Heart right ventricle (tissue), 16 donors: Measurements from ENCODE around the gene CMBL. TPM values are rescaled to one million over a fixed set of nuclear protein-coding genes. Genes with fewer than 3 reads are reported as not detected.

Experiments
- ATAC-seq, 8 donors: fragments of 200-7000 bp; cut with Tn5 transposase; one replicate each; pipeline ENCODE4 v1.9.1; 2020; ENCODE audit warnings: mild to moderate bottlenecking in 8 of 8, moderate library complexity in 8 of 8, moderate number of reproducible peaks in 1 of 8
- DNase-seq, 2 donors: peaks; one replicate each; pipeline ENCODE4 v3.0.0-alpha.2; 2020
- H3K27ac ChIP-seq, 10 donors: fragments of 200-600 bp; sonication (generic) in 2 of 10; one replicate each; pipeline versions ENCODE4 v1.5.0 to v1.8.0; 2020 to 2022; ENCODE audit warnings: mild to moderate bottlenecking in 3 of 10
- H3K27me3 ChIP-seq, 7 donors: fragments of 200-600 bp; one replicate each; pipeline ENCODE4 v1.8.0; 2021 to 2022; ENCODE audit warnings: mild to moderate bottlenecking in 2 of 7
- H3K36me3 ChIP-seq, 9 donors: fragments of 200-600 bp; sonication (generic) in 1 of 9; one replicate each; pipeline versions ENCODE4 v1.5.0 to v1.8.0; 2020 to 2022; ENCODE audit warnings: mild to moderate bottlenecking in 2 of 9
- H3K4me1 ChIP-seq, 9 donors: fragments of 200-600 bp; sonication (generic) in 1 of 9; one replicate each; pipeline versions ENCODE4 v1.5.0 to v1.8.0; 2020 to 2022; ENCODE audit warnings: mild to moderate bottlenecking in 4 of 9
- H3K4me3 ChIP-seq, 10 donors: fragments of 200-600 bp; sonication (generic) in 2 of 10; one replicate each; pipeline versions ENCODE4 v1.5.0 to v1.8.0; 2020 to 2022; ENCODE audit warnings: mild to moderate bottlenecking in 7 of 10, moderate library complexity in 2 of 10
- H3K9me3 ChIP-seq, 11 donors: fragments of 200-600 bp in 10 of 11; sonication (generic) in 2 of 11; one replicate each; pipeline versions ENCODE4 v1.5.0 to v1.8.0; 2013 to 2022; ENCODE audit warnings: mild to moderate bottlenecking in 2 of 11, control low read depth in 1 of 11, moderate library complexity in 1 of 11
- CTCF ChIP-seq, 9 donors: fragments of 200-600 bp; sonication (generic) in 2 of 9; IDR thresholded peaks; one replicate each; pipeline versions ENCODE4 v1.5.0 to v1.8.0; 2021 to 2022; ENCODE audit warnings: antibody characterized with exemption in 9 of 9, mild to moderate bottlenecking in 5 of 9, moderate library complexity in 1 of 9
- WGBS, 2 donors: extraction: QIAGEN DNeasy Blood & Tissue Kit; methylation state at CpG; one replicate each; pipeline ENCODE4 v1.1.7; 2013; ENCODE audit warnings: inconsistent platforms in 1 of 2; 5-methylcytosine and 5-hydroxymethylcytosine counted together
- intact Hi-C, 10 donors: fragments of 100-400 bp; cut with DNase I; formaldehyde crosslinking; loops; one replicate each; pipeline versions ENCODE4 v1.11.1 to v1.14.2; 2022
- polyA plus RNA-seq, 2 donors: library from polyadenylated mRNA; stranded (reverse); fragments of 200-250 nt; gene quantifications; one replicate each; pipeline ENCODE4 v1.2.3, GENCODE V29; 2013
- total RNA-seq, 10 donors: library from RNA; stranded (reverse); fragmentation: NEBNext Ultra II Directional in 3 of 10; extraction: Animal tissue kit (Norgen Biotek cat#: 25700) in 3 of 10; gene quantifications; one replicate each; pipeline versions ENCODE4 v1.2.1 to v1.2.4, GENCODE V29; 2021 to 2023
- donor health status: Arrhythmogenic right ventricular cardiomyopathy.
- donor health status: ischemic (EF 13 %, LVEDD 7.1; RV severe dilation, severe dysfunction).
- donor health status: healthy with polysubstance abuse.
- donor health status: DM: no; HTN: yes; CAD: no.
- donor health status: DM: no; HTN: no; CAD: no.
- donor health status: ischemic (EF 25% LVEDD 6.9; RV normal size, moderate dysfunction).
- donor health status: ischemic (EF 25% LVEDD 5.7; RV mildly dilated, moderate dysfunction).
- donor health status: healthy.
- donor health status: DM: yes; HTN: yes; CAD: no.
- donor health status: Ischemic cardiomyopathy.
- donor health status: ischemic (EF 35%, LVEDD 5.7; RV mildly dilated, moderate dysfunction).
- donor health status: nonischemic (EF 11% LVEDD 7.7; RV severe dilation, severe dysfunction).
- donor health status: DM: yes; HTN: yes; CAD: no.
- donor health status: PGD.
- donor health status: ischemic (EF 29% LVEDD 5.4; RV normal size, mild dysfunction).
- donor health status: nonischemic (EF 23%, LVEDD 6.1; RV moderate dilation, normal function).

Gene CMBL
- total and polyA plus RNA-seq, 12 donors = 12.0 to 53.4 (median 40.7) TPM

- H3K36me3 ChIP-seq = no peaks in the 10 kb centered on the region
- no peak overlapping the region for H3K27ac ChIP-seq
- peaks cover 0 to 10% (median 0%) of the 10 kb centered on the region in 7 donors for H3K27me3 ChIP-seq
- ATAC-seq (no peak), DNase-seq (no peak)
- no peaks in the 10 kb centered on the region for H3K9me3 ChIP-seq
- no peak for TF ChIP-seq CTCF (IDR thresholded peaks at IDR 0.05)
- H3K4me1 ChIP-seq = peaks cover 0 to 27% (median 13%) of the 10 kb centered on the region in 9 donors
- H3K4me3 ChIP-seq = no peak overlapping the region
- intact Hi-C loops = no loop called here
- WGBS, 2 donors = 85 to 87% methylated on average over 8 of the region's 8 CpGs
These were observed 2.5 kb upstream of the CMBL start for GRCh38 chr5:10310066-10310779.

GRCh38 chr5:10308844-10309243 is 1.1 kb upstream of the CMBL start:
- Histone ChIP-seq H3K27me3 (peaks cover 0 to 10% (median 0%) of the 10 kb centered on the region in 7 donors), H3K9me3 (no peaks in the 10 kb centered on the region), H3K27ac (no peak overlapping the region), H3K4me3 (no peak overlapping the region), H3K4me1 (peaks cover 0 to 30% (median 17%) of the 10 kb centered on the region in 9 donors), H3K36me3 (no peaks in the 10 kb centered on the region)
- no peak for TF ChIP-seq CTCF (IDR thresholded peaks at IDR 0.05)
- 83 to 89% methylated on average over 6 of the region's 6 CpGs for WGBS, 2 donors
- DNase-seq = no peak
- intact Hi-C loops = no loop called here
- ATAC-seq = no peak

GRCh38 chr5:10306806-10307205 is 896 bp downstream of the CMBL start:
- ATAC-seq = peak in 4 of 8 donors; percentile 18 to 40 (median 27)
- WGBS, 2 donors = 46 to 53% methylated on average over 8 of the region's 8 CpGs
- peaks cover 0 to 10% (median 0%) of the 10 kb centered on the region in 7 donors for H3K27me3 ChIP-seq
- H3K4me3 ChIP-seq = peak overlapping the region; percentile 39 to 76 (median 67)
- H3K9me3 ChIP-seq = no peaks in the 10 kb centered on the region
- no peak for DNase-seq
- H3K4me1 ChIP-seq = peaks cover 0 to 48% (median 27%) of the 10 kb centered on the region in 9 donors
- H3K27ac ChIP-seq = peak overlapping the region in 9 of 10 donors; percentile 74 to 90 (median 83)
- H3K36me3 ChIP-seq = no peaks in the 10 kb centered on the region
- TF ChIP-seq CTCF (IDR thresholded peaks at IDR 0.05) = no peak
- intact Hi-C loops = no loop called here

GRCh38 chr5:10306114-10306513 is 1.6 kb downstream of the CMBL start:
- peaks cover 0 to 55% (median 27%) of the 10 kb centered on the region in 9 donors for H3K4me1 ChIP-seq
- no peak for DNase-seq
- TF ChIP-seq CTCF (IDR thresholded peaks at IDR 0.05) = no peak
- H3K9me3 ChIP-seq = no peaks in the 10 kb centered on the region
- no peak for ATAC-seq
- H3K36me3 ChIP-seq = no peaks in the 10 kb centered on the region
- intact Hi-C loops = no loop called here
- WGBS, 2 donors = 64% methylated on average over 5 of the region's 5 CpGs
- peak overlapping the region in 4 of 10 donors; percentile 83 to 90 (median 86) for H3K27ac ChIP-seq
- H3K27me3 ChIP-seq = peaks cover 0 to 10% (median 0%) of the 10 kb centered on the region in 7 donors
- H3K4me3 ChIP-seq = peak overlapping the region in 2 of 10 donors; percentile 63 to 76
